T-cell (primary cell): ENCODE results near the gene SEZ6. TPM values are rescaled to one million over a fixed set of nuclear protein-coding genes. Genes with fewer than 3 reads are reported as not detected.

Experiments
- ATAC-seq, 4 experiments: fragments of 200-7000 bp in 3 of 4; fragments of 150-1000 bp in 1 of 4; cut with Tn5 transposase; replicated peaks in 1 of 4; 1 replicate in 3 of 4; 2 replicates in 1 of 4; pipeline ENCODE4 v1.10.0; 2021; ENCODE audit warnings: moderate library complexity in 3 of 4, mild to moderate bottlenecking in 2 of 4, moderate number of reproducible peaks in 1 of 4
- CTCF ChIA-PET, 2 donors: fragments of 300-600 bp; sonication (Branson Sonifier 250); formaldehyde crosslinking; loops; one replicate each; lab custom pipeline; 2022; ENCODE audit warnings: antibody characterized with exemption in 2 of 2; lab: Charles Lee
- POLR2A ChIA-PET, 2 donors: fragments of 300-600 bp; sonication (Branson Sonifier 250); formaldehyde crosslinking; loops; one replicate each; lab custom pipeline; 2022; ENCODE audit warnings: antibody characterized with exemption in 2 of 2; lab: Charles Lee
- DNase-seq, 35 experiments: peaks; one replicate each; pipeline versions ENCODE4 v3.0.0 to v3.0.0-alpha.2; 2013 to 2023
- H3K27ac ChIP-seq: one replicate; pipeline ENCODE4 v1.5.1; 2013; ENCODE audit warnings: low read length
- H3K27me3 ChIP-seq, 2 experiments: replicated peaks in 1 of 2; 1 replicate in 1 of 2; 2 replicates in 1 of 2; pipeline versions ENCODE4 v1.6.1 to v1.7.0; 2013; ENCODE audit warnings: low read length in 1 of 2, mixed read lengths in 1 of 2; ENCODE audit not compliant: control insufficient read depth in 2 of 2, insufficient read depth in 2 of 2; ENCODE audit errors: extremely low read depth in 1 of 2
- H3K36me3 ChIP-seq, 2 donors: 1 replicate in 1 of 2; 2 replicates in 1 of 2; pipeline versions ENCODE4 v1.6.1 to v1.7.0; 2013; ENCODE audit warnings: low read length in 1 of 2; ENCODE audit not compliant: control insufficient read depth in 2 of 2, insufficient read depth in 1 of 2; ENCODE audit errors: extremely low read depth in 1 of 2
- H3K4me1 ChIP-seq, 2 experiments: 1 replicate in 1 of 2; 2 replicates in 1 of 2; pipeline versions ENCODE4 v1.6.1 to v1.7.0; 2013; ENCODE audit warnings: low read length in 2 of 2, mixed read lengths in 1 of 2; ENCODE audit not compliant: insufficient read depth in 2 of 2, control insufficient read depth in 1 of 2; ENCODE audit errors: extremely low read depth in 1 of 2
- H3K4me3 ChIP-seq, 2 donors: 1 replicate in 1 of 2; 2 replicates in 1 of 2; pipeline versions ENCODE4 v1.5.1 to v1.7.0; 2013; ENCODE audit warnings: mild to moderate bottlenecking in 2 of 2, low read length in 1 of 2, moderate library complexity in 1 of 2; ENCODE audit not compliant: control insufficient read depth in 1 of 2; ENCODE audit errors: extremely low read depth in 1 of 2
- H3K9me3 ChIP-seq: 2 replicates; pipeline ENCODE4 v1.7.0; 2013
- H3K27ac Mint-ChIP-seq, 2 donors: one replicate each; pipeline ENCODE4 v1.8.0; 2020 to 2021; ENCODE audit warnings: mild to moderate bottlenecking in 2 of 2, mixed read lengths in 2 of 2
- H3K27me3 Mint-ChIP-seq, 2 donors: one replicate each; pipeline ENCODE4 v1.8.0; 2021 to 2022; ENCODE audit warnings: mixed read lengths in 2 of 2
- H3K36me3 Mint-ChIP-seq: one replicate; pipeline ENCODE4 v1.8.0; 2021; ENCODE audit warnings: mixed read lengths
- H3K4me1 Mint-ChIP-seq, 3 donors: one replicate each; pipeline ENCODE4 v1.8.0; 2020 to 2022; ENCODE audit warnings: mixed read lengths in 3 of 3, mild to moderate bottlenecking in 1 of 3
- H3K4me3 Mint-ChIP-seq, 3 donors: one replicate each; pipeline ENCODE4 v1.8.0; 2020 to 2022; ENCODE audit warnings: mild to moderate bottlenecking in 3 of 3, mixed read lengths in 3 of 3, moderate library complexity in 3 of 3
- H3K9me3 Mint-ChIP-seq, 3 donors: one replicate each; pipeline ENCODE4 v1.8.0; 2020 to 2022; ENCODE audit warnings: mixed read lengths in 3 of 3
- WGBS: methylation state at CpG from one replicate; pipeline ENCODE4 v1.1.5; 2013; ENCODE audit warnings: missing lambda C conversion rate; ENCODE audit not compliant: insufficient coverage; 5-methylcytosine and 5-hydroxymethylcytosine counted together
- total RNA-seq, 35 experiments: library from RNA in 6 of 35; stranded (reverse) in 6 of 35; fragments of 120-200 nt in 1 of 35; gene quantifications; one replicate each; pipeline versions ENCODE4 v1.2.1 to v1.2.4 and lab custom pipeline; 2013 to 2026

Gene SEZ6
- total RNA-seq, 5 donors from 2014 or later (not counting 1 experiment from before 2014, with no cell fraction given) = 0.49 to 1.6 TPM; not detected in 3

GRCh38 chr17:28963841-28964240, 42.0 kb downstream of the SEZ6 start:
- Histone ChIP-seq H3K27ac (no peak overlapping the region), H3K9me3 (no peaks in the 10 kb centered on the region), H3K27me3 (peaks cover 0 to 31% of the 10 kb centered on the region in 2 experiments), H3K4me3 (no peak overlapping the region), H3K36me3 (no peaks in the 10 kb centered on the region), H3K4me1 (peaks cover 0 to 4% of the 10 kb centered on the region in 2 experiments)
- POLR2A ChIA-PET = no interaction called here
- CTCF ChIA-PET = interaction anchor here (0.8 to 3.6 kb wide), 4 partner anchors 10 to 152 kb away, joined by 3 to 74 read pairs (median 13); no protein-coding TSS in a partner anchor
- peaks cover 14 to 16% of the 10 kb centered on the region in 2 donors for H3K27me3 Mint-ChIP-seq
- ATAC-seq (no peak), DNase-seq (no peak)
- WGBS = 75% methylated on average over 6 of the region's 8 CpGs
- no peaks in the 10 kb centered on the region for H3K36me3 Mint-ChIP-seq
- no peak overlapping the region for H3K4me3 Mint-ChIP-seq
- H3K9me3 Mint-ChIP-seq = no peaks in the 10 kb centered on the region
- H3K4me1 Mint-ChIP-seq = peaks cover 0 to 2% (median 0%) of the 10 kb centered on the region in 3 donors
- H3K27ac Mint-ChIP-seq = no peak overlapping the region

GRCh38 chr17:28963055-28963611, 42.7 kb downstream of the SEZ6 start:
- DNase-seq (no peak), ATAC-seq (no peak)
- peaks cover 0 to 33% of the 10 kb centered on the region in 2 experiments for H3K27me3 ChIP-seq
- no peak overlapping the region for H3K27ac Mint-ChIP-seq
- ChIA-PET POLR2A (interaction anchor here in 1 of 2 donors (0.7 kb wide), 1 partner anchor 352 kb away, joined by 4 read pairs; no protein-coding TSS in a partner anchor), CTCF (interaction anchor here (0.7 to 3.6 kb wide), 4 partner anchors 10 to 213 kb away, joined by 3 to 74 read pairs (median 4); no protein-coding TSS in a partner anchor)
- no peaks in the 10 kb centered on the region for H3K9me3 ChIP-seq
- H3K4me1 Mint-ChIP-seq = peaks cover 0 to 2% (median 0%) of the 10 kb centered on the region in 3 donors
- H3K4me3 Mint-ChIP-seq = no peak overlapping the region
- H3K36me3 ChIP-seq = no peaks in the 10 kb centered on the region
- 53% methylated on average over 5 of the region's 6 CpGs for WGBS
- H3K27me3 Mint-ChIP-seq = peaks cover 14 to 16% of the 10 kb centered on the region in 2 donors
- no peak overlapping the region for H3K4me3 ChIP-seq
- H3K27ac ChIP-seq = no peak overlapping the region
- H3K4me1 ChIP-seq = peaks cover 0 to 4% of the 10 kb centered on the region in 2 experiments
- no peaks in the 10 kb centered on the region for H3K36me3 Mint-ChIP-seq
- no peaks in the 10 kb centered on the region for H3K9me3 Mint-ChIP-seq

- DNase-seq = no peak
- peaks cover 0 to 4% of the 10 kb centered on the region in 2 experiments for H3K4me1 ChIP-seq
- 100% methylated on average over 2 of the region's 7 CpGs for WGBS
- no peaks in the 10 kb centered on the region for H3K9me3 Mint-ChIP-seq
- no peak overlapping the region for H3K27ac Mint-ChIP-seq
- no peak overlapping the region for H3K27ac ChIP-seq
- peaks cover 14 to 16% of the 10 kb centered on the region in 2 donors for H3K27me3 Mint-ChIP-seq
- no peaks in the 10 kb centered on the region for H3K36me3 Mint-ChIP-seq
- H3K4me3 ChIP-seq = no peak overlapping the region
- peaks cover 0 to 2% (median 0%) of the 10 kb centered on the region in 3 donors for H3K4me1 Mint-ChIP-seq
- H3K4me3 Mint-ChIP-seq = no peak overlapping the region
- H3K27me3 ChIP-seq = peaks cover 0 to 36% of the 10 kb centered on the region in 2 experiments
- H3K36me3 ChIP-seq = no peaks in the 10 kb centered on the region
- ChIA-PET POLR2A (interaction anchor here in 1 of 2 donors (0.6 kb wide), 1 partner anchor 75 kb away, joined by 7 read pairs; no protein-coding TSS in a partner anchor), CTCF (no interaction called here)
- no peaks in the 10 kb centered on the region for H3K9me3 ChIP-seq
- no peak for ATAC-seq
Measured at GRCh38 chr17:28961391-28961790, 44.4 kb downstream of the SEZ6 start.

- no peaks in the 10 kb centered on the region for H3K9me3 Mint-ChIP-seq
- Histone ChIP-seq H3K9me3 (no peaks in the 10 kb centered on the region), H3K4me1 (no peaks in the 10 kb centered on the region), H3K27me3 (peaks cover 0 to 32% of the 10 kb centered on the region in 2 experiments), H3K4me3 (no peak overlapping the region), H3K36me3 (no peaks in the 10 kb centered on the region), H3K27ac (no peak overlapping the region)
- H3K27me3 Mint-ChIP-seq = peaks cover 13 to 14% of the 10 kb centered on the region in 2 donors
- WGBS = 96% methylated on average over 18 of the region's 18 CpGs
- ATAC-seq (no peak), DNase-seq (no peak)
- no peak overlapping the region for H3K27ac Mint-ChIP-seq
- no peaks in the 10 kb centered on the region for H3K4me1 Mint-ChIP-seq
- CTCF ChIA-PET = no interaction called here
- no peaks in the 10 kb centered on the region for H3K36me3 Mint-ChIP-seq
- no peak overlapping the region for H3K4me3 Mint-ChIP-seq
- POLR2A ChIA-PET = no interaction called here
Measured at GRCh38 chr17:28960256-28961061, 45.4 kb downstream of the SEZ6 start.

- no peak overlapping the region for H3K4me3 ChIP-seq
- peaks cover 12 to 14% of the 10 kb centered on the region in 2 donors for H3K27me3 Mint-ChIP-seq
- ChIA-PET CTCF (no interaction called here), POLR2A (no interaction called here)
- no peaks in the 10 kb centered on the region for H3K9me3 Mint-ChIP-seq
- peaks cover 0 to 22% of the 10 kb centered on the region in 2 experiments for H3K27me3 ChIP-seq
- H3K27ac Mint-ChIP-seq = no peak overlapping the region
- DNase-seq (no peak), ATAC-seq (no peak)
- no peaks in the 10 kb centered on the region for H3K9me3 ChIP-seq
- H3K27ac ChIP-seq = no peak overlapping the region
- no peaks in the 10 kb centered on the region for H3K36me3 Mint-ChIP-seq
- H3K4me3 Mint-ChIP-seq = no peak overlapping the region
- H3K36me3 ChIP-seq = no peaks in the 10 kb centered on the region
- 74% methylated on average over 8 of the region's 9 CpGs for WGBS
- no peaks in the 10 kb centered on the region for H3K4me1 ChIP-seq
- no peaks in the 10 kb centered on the region for H3K4me1 Mint-ChIP-seq
Measured at GRCh38 chr17:28959471-28959871, 46.4 kb downstream of the SEZ6 start.

- no peak for ATAC-seq
- POLR2A ChIA-PET = interaction anchor here in 1 of 2 donors (0.7 kb wide), 1 partner anchor 1928 kb away, joined by 4 read pairs; no protein-coding TSS in a partner anchor
Measured at GRCh38 chr17:28958820-28959455, 46.9 kb downstream of the SEZ6 start.

More at GRCh38 chr17:28958820-28959455, 46.9 kb downstream of the SEZ6 start:
- H3K9me3 ChIP-seq = no peaks in the 10 kb centered on the region
- Mint-ChIP-seq H3K27me3 (peaks cover 12 to 14% of the 10 kb centered on the region in 2 donors), H3K4me1 (no peaks in the 10 kb centered on the region), H3K4me3 (no peak overlapping the region), H3K9me3 (no peaks in the 10 kb centered on the region), H3K27ac (no peak overlapping the region), H3K36me3 (no peaks in the 10 kb centered on the region)
- 95% methylated on average over 18 of the region's 18 CpGs for WGBS
- no peaks in the 10 kb centered on the region for H3K36me3 ChIP-seq
- H3K27me3 ChIP-seq = peaks cover 0 to 20% of the 10 kb centered on the region in 2 experiments
- H3K27ac ChIP-seq = no peak overlapping the region
- H3K4me3 ChIP-seq = no peak overlapping the region
- CTCF ChIA-PET = interaction anchor here (0.5 to 0.8 kb wide), 4 partner anchors 21 to 511 kb away, joined by 3 to 6 read pairs (median 4); no protein-coding TSS in a partner anchor
- DNase-seq = no peak
- no peaks in the 10 kb centered on the region for H3K4me1 ChIP-seq
